Measurements from ENCODE around the gene ZNF337.

DNA sequence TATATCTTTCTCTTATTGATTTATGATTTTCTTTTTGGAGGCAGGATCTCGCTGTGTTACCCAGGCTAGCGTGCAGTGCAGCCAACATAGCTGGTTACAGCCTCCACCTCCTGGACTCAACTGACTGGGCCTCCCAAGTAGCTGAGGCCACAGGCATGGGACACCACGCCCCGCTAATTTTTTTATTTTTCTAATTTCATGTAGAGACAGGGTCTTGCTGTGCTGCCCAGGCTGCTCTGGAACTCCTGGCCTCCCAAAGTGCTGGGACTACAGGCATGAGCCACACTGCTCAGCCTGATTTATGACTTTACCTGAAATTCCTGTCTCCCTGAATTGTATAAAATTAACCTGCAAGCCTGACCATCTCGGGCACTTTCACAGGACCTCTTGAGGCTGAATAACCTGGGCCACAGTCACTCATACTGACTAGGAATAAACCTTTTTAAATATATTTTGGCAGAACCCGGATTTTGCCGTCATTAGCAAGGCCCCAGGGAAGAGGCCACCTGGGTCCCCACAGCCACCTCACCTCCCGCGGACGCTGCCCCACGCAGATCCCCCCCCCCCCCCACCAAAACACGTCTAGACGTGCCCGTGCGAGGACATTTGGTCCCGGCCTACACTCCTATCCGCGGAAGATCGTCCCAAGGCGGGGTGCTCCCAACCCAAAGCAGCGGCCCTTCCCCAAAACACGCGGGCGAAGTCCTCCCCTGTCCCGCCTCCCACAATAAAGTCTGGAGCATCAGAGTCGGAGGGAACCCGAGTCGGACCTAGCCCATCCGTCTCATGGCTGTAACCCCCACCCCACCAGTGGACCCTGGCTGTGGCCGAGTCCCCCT lies 902 bp downstream of the ZNF337 start:
- TF ChIP-seq, protein P1, sequence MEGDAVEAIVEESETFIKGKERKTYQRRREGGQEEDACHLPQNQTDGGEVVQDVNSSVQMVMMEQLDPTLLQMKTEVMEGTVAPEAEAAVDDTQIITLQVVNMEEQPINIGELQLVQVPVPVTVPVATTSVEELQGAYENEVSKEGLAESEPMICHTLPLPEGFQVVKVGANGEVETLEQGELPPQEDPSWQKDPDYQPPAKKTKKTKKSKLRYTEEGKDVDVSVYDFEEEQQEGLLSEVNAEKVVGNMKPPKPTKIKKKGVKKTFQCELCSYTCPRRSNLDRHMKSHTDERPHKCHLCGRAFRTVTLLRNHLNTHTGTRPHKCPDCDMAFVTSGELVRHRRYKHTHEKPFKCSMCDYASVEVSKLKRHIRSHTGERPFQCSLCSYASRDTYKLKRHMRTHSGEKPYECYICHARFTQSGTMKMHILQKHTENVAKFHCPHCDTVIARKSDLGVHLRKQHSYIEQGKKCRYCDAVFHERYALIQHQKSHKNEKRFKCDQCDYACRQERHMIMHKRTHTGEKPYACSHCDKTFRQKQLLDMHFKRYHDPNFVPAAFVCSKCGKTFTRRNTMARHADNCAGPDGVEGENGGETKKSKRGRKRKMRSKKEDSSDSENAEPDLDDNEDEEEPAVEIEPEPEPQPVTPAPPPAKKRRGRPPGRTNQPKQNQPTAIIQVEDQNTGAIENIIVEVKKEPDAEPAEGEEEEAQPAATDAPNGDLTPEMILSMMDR (IDR thresholded peaks at IDR 0.05 in 4 of 5, conservative IDR thresholded peaks at IDR 0.05 in 1 of 5) = no peak
- TF ChIP-seq POLR2A (IDR thresholded peaks at IDR 0.05) = no peak

Measured in gastrocnemius medialis (tissue), 4 donors.